HUES64 (cell line): Measurements from ENCODE around the gene FUT1.
"Not testable (repeated sequence)": the region's sequence is repeated elsewhere in the genome, so short reads cannot be mapped to it uniquely, and the experiment has no call there.

Experiments used
- H3K27ac ChIP-seq: 2 replicates; pipeline ENCODE4 v1.7.0; 2013; ENCODE audit warnings: low read depth, low read length, inconsistent platforms
- H3K27me3 ChIP-seq: 2 replicates; pipeline ENCODE4 v1.6.1; 2013; ENCODE audit warnings: mild to moderate bottlenecking, low read length; ENCODE audit not compliant: insufficient read depth
- H3K36me3 ChIP-seq: 2 replicates; pipeline ENCODE4 v1.6.1; 2013; ENCODE audit warnings: mild to moderate bottlenecking, low read length; ENCODE audit not compliant: insufficient read depth
- H3K4me1 ChIP-seq: 2 replicates; pipeline ENCODE4 v1.6.1; 2013; ENCODE audit warnings: mild to moderate bottlenecking, low read length, moderate library complexity; ENCODE audit not compliant: insufficient read depth
- H3K4me3 ChIP-seq: 2 replicates; pipeline ENCODE4 v1.5.1; 2013; ENCODE audit warnings: mild to moderate bottlenecking, low read length, moderate library complexity
- H3K9ac ChIP-seq: 2 replicates; pipeline ENCODE4 v1.6.1; 2013; ENCODE audit warnings: mild to moderate bottlenecking, low read depth, low read length
- H3K9me3 ChIP-seq: 2 replicates; pipeline ENCODE4 v1.6.1; 2013; ENCODE audit warnings: low read depth, low read length; ENCODE audit not compliant: insufficient read depth
- WGBS: fragments of 150-250, 120-280 bp; methylation state at CpG from one replicate; pipeline ENCODE4 v1.1.7; 2013; ENCODE audit warnings: missing lambda C conversion rate; 5-methylcytosine and 5-hydroxymethylcytosine counted together

The FUT1 gene

DNA sequence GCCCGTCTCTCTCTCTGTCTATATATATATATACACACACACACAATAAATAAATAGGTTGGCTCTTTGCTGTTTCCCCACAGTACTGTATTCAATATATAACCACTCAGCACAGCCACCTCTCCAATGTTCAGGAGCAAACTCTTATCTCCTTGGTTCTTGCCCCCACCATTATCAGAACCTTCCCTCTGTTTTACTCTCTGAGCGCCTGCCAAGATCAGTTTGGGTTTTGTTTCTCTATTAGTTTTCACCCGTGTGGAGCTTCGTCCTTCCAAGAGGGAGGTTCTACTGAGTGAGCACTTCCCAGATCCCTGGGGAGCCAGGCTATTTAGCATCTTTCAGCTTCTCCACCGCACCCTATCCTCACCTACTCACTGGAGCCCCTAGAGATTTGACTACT is 13.4 kb upstream of the FUT1 start:
- not testable (repeated sequence) for H3K27ac ChIP-seq, H3K4me3 ChIP-seq, H3K27me3 ChIP-seq, H3K4me1 ChIP-seq, H3K9me3 ChIP-seq, H3K36me3 ChIP-seq, H3K9ac ChIP-seq
- WGBS, result 60% methylated on average over 3 of the region's 5 CpGs

DNA sequence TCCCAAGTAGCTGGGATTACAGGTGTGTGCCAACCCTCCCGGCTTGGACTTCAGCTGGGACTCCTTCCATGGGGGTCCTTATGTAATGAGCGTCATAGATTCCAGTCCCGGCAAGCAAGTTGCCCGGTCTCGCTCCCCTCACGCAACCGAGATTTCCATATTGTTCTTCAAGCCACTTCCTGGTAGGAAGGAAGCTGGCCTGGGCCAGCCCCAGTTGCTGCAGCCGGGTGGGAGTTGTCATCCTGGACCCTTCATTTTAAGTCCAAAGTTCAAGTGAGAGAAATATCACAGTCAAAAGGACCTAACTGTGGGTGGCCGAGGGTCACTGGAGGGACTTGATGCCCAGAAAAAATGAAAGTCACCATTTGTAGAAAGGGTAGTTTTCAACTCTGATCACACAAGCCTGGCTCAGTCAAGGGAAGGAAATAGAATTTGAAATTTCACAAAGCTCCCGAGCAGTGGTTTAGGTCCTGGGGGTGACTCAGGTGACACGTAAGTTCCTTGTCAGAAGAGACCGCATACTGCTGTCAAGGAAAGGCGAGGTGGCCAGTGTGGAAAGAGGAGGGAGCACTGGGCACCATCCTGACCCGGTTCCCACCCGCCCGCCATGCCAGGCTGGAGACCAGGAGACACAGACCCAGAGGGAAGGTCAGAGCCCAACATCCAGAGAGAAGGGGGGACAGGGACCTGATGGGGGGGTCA is 8.2 kb upstream of the FUT1 start:
- no peaks in the 10 kb centered on the region for H3K36me3 ChIP-seq
- 0 out of 2 replicates have a peak, but pooled peaks cover 4% of the 10 kb centered on the region for H3K4me1 ChIP-seq
- no peak overlapping the region for H3K4me3 ChIP-seq
- H3K9me3 ChIP-seq, result no peaks in the 10 kb centered on the region
- H3K27ac ChIP-seq, result no peak overlapping the region
- no peak overlapping the region for H3K9ac ChIP-seq
- no peaks in the 10 kb centered on the region for H3K27me3 ChIP-seq
- WGBS, result 88% methylated on average over 16 of the region's 16 CpGs

GRCh38 chr19:48757741-48758144 is 5.3 kb upstream of the FUT1 start:
- H3K4me1 ChIP-seq, result peaks cover 7% of the 10 kb centered on the region; the same call in 1 of the 2 replicates
- H3K9me3 ChIP-seq, result no peaks in the 10 kb centered on the region
- H3K9ac ChIP-seq, result no peak overlapping the region
- 94% methylated on average over 14 of the region's 14 CpGs for whole genome bisulfite sequencing
- peaks cover 6% of the 10 kb centered on the region; the same call in 1 of the 2 replicates for H3K27me3 ChIP-seq
- H3K27ac ChIP-seq, result no peak overlapping the region
- H3K36me3 ChIP-seq, result no peaks in the 10 kb centered on the region
- no peak overlapping the region for H3K4me3 ChIP-seq

GRCh38 chr19:48757089-48757675 is 4.7 kb upstream of the FUT1 start:
- H3K4me3 ChIP-seq, result no peak overlapping the region
- no peak overlapping the region for H3K9ac ChIP-seq
- H3K27me3 ChIP-seq, result peaks cover 6% of the 10 kb centered on the region; the same call in 1 of the 2 replicates
- peaks cover 7% of the 10 kb centered on the region; the same call in 1 of the 2 replicates for H3K4me1 ChIP-seq
- H3K9me3 ChIP-seq, result no peaks in the 10 kb centered on the region
- 90% methylated on average over 12 of the region's 12 CpGs for WGBS
- H3K27ac ChIP-seq, result no peak overlapping the region
- H3K36me3 ChIP-seq, result no peaks in the 10 kb centered on the region

GRCh38 chr19:48756686-48757085 is 4.2 kb upstream of the FUT1 start:
- Histone ChIP-seq H3K27me3 (peaks cover 6% of the 10 kb centered on the region; the same call in 1 of the 2 replicates), H3K36me3 (no peaks in the 10 kb centered on the region), H3K4me3 (no peak overlapping the region), H3K27ac (no peak overlapping the region), H3K9me3 (no peaks in the 10 kb centered on the region), H3K4me1 (peaks cover 7% of the 10 kb centered on the region; the same call in 1 of the 2 replicates), H3K9ac (no peak overlapping the region)
- WGBS, result 88% methylated on average over 9 of the region's 9 CpGs

DNA sequence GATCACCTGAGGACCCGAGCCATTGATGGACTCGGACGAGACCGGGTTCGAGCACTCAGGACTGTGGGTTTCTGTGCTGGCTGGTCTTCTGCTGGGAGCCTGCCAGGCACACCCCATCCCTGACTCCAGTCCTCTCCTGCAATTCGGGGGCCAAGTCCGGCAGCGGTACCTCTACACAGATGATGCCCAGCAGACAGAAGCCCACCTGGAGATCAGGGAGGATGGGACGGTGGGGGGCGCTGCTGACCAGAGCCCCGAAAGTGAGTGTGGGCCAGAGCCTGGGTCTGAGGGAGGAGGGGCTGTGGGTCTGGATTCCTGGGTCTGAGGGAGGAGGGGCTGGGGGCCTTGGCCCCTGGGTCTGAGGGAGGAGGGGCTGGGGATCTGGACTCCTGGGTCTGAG is 3.8 kb upstream of the FUT1 start:
- WGBS, result 93% methylated on average over 11 of the region's 11 CpGs
- no peak overlapping the region for H3K9ac ChIP-seq
- no peak overlapping the region for H3K4me3 ChIP-seq
- H3K27me3 ChIP-seq, result peaks cover 6% of the 10 kb centered on the region; the same call in 1 of the 2 replicates
- H3K9me3 ChIP-seq, result no peaks in the 10 kb centered on the region
- no peaks in the 10 kb centered on the region for H3K36me3 ChIP-seq
- no peak overlapping the region for H3K27ac ChIP-seq
- peaks cover 7% of the 10 kb centered on the region; the same call in 1 of the 2 replicates for H3K4me1 ChIP-seq

DNA sequence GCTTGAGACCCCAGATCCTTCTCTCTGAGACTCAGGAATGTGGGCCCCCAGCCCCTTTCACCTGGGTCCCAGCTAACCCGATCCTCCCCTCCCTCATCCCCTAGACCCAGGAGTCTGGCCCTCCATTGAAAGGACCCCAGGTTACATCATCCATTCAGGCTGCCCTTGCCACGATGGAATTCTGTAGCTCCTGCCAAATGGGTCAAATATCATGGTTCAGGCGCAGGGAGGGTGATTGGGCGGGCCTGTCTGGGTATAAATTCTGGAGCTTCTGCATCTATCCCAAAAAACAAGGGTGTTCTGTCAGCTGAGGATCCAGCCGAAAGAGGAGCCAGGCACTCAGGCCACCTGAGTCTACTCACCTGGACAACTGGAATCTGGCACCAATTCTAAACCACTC is 3.3 kb upstream of the FUT1 start:
- 90% methylated on average over 5 of the region's 5 CpGs for WGBS
- Histone ChIP-seq H3K4me3 (no peak overlapping the region), H3K27ac (no peak overlapping the region), H3K9ac (no peak overlapping the region), H3K4me1 (peaks cover 7% of the 10 kb centered on the region; the same call in 1 of the 2 replicates), H3K9me3 (no peaks in the 10 kb centered on the region), H3K36me3 (peaks cover 1% of the 10 kb centered on the region; the same call in 1 of the 2 replicates), H3K27me3 (peaks cover 6% of the 10 kb centered on the region; the same call in 1 of the 2 replicates)

DNA sequence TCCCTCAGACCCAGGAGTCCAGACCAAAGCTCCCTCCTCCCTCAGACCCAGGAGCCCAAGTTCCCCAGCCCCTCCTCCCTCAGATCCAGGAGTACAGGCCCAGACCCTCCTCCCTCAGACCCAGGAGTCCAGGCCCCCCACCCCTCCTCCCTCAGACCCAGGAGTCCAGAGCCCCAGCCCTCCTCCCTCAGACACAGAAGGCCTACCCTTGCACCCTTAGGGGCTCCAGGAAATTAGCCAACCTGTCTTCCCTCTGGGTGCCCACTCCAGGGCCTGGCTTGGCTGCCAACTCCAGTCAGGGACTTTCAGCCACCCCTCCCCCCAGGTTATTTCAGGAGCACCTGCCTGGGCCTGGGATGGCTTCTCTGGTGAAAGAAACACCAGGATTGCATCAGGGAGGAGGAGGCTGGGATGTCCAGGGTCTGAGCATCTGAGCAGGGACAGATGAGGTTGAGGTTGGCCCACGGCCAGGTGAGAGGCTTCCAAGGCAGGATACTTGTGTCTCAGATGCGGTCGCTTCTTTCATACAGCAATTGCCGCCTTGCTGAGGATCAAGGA is 2.7 kb upstream of the FUT1 start, which contains the start of gene FGF21:
Gene FGF21, plus strand, starts transcription at position 441 of the 558 bp plus-strand sequence. CDS start 713 bp downstream, outside the sequence.
- Histone ChIP-seq H3K9me3 (no peaks in the 10 kb centered on the region), H3K27ac (no peak within 1 kb of the TSS), H3K4me3 (no peak within 1 kb of the TSS), H3K27me3 (peaks cover 6% of the 10 kb centered on the region; the same call in 1 of the 2 replicates), H3K36me3 (peaks cover 7% of the 10 kb centered on the region), H3K4me1 (peaks cover 7% of the 10 kb centered on the region; the same call in 1 of the 2 replicates), H3K9ac (no peak within 1 kb of the TSS)
- WGBS, result 84% methylated on average over 4 of the region's 4 CpGs

DNA sequence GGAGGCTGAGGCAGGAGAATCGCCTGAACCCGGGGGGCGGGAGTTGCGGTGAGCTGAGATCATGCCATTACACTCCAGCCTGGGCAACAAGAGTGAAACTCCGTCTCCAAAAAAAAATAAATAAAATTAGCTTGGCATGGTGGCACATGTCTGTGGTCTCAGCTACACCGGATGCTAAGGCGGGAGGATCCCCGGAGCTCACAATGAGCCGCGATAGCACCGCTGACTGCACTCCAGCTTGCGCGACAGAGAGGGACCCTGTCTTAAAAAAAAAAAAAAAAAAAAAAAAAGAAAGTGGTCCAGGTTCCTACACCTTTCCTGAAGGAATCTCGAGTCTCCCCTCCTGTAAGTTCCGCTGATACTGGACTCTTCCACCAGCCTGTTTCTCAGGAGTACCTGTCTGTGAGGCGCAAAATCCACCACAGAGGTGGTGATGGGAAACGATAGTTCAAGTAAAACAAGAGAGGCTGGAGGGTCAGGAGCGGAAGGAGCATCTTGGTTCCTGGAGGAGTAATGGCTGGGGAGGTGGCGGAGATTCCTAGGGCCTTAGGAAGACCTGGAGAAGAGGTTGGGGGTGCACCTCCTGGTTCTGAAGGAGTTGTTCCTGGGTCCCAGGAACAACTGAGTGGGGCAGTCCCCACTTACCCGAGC is 471 bp downstream of the FUT1 start:
- peaks cover 6% of the 10 kb centered on the region; the same call in 1 of the 2 replicates for H3K27me3 ChIP-seq
- H3K27ac ChIP-seq, result peak overlapping the region; percentile 72; the same call in 1 of the 2 replicates
- peaks cover 24% of the 10 kb centered on the region for H3K36me3 ChIP-seq
- H3K9ac ChIP-seq, result peak overlapping the region; percentile 34
- WGBS, result 23% methylated on average over 19 of the region's 20 CpGs
- no peaks in the 10 kb centered on the region for H3K9me3 ChIP-seq
- H3K4me3 ChIP-seq, result peak overlapping the region; percentile 69
- peaks cover 7% of the 10 kb centered on the region; the same call in 1 of the 2 replicates for H3K4me1 ChIP-seq

DNA sequence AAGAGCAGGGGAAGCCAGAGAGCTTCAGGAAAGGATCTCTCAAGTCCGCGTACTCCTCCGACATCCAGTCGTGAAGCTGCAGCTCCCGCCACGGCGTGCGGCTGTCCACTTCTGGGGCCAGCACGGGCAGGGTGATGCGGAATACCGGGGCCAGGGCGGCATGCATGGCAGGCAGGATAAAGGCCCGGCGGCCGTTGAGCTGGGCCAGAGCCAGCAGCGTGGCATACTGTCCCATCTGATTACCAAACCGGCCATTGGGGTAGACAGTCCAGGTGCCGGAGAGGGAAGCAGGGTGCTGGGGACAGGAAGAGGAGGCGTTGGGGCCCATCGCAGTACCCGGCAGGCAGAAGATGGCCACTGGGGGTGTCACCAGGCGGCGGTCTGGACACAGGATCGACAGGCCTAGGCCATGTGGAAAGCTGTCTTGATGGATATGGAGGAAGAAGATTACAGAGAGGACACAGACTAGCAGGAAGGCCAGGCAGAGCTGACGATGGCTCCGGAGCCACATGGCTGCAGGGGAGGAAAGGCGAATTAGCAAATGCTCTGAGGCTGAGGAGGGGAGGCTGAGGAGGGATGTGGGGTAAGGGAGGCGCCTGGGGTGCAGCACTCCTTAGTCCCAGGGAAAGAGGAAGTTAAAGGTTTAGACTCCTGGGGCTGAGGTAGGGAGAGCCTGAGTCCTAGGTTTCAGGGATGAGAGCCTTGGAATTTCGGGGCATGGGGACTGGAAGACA is 1.5 kb downstream of the FUT1 start:
- peaks cover 6% of the 10 kb centered on the region; the same call in 1 of the 2 replicates for H3K27me3 ChIP-seq
- no peaks in the 10 kb centered on the region for H3K9me3 ChIP-seq
- H3K4me3 ChIP-seq, result peak overlapping the region; percentile 69; the same call in 1 of the 2 replicates
- peaks cover 8% of the 10 kb centered on the region; the same call in 1 of the 2 replicates for H3K4me1 ChIP-seq
- no peak overlapping the region for H3K27ac ChIP-seq
- peaks cover 24% of the 10 kb centered on the region for H3K36me3 ChIP-seq
- 93% methylated on average over 29 of the region's 29 CpGs for WGBS
- H3K9ac ChIP-seq, result no peak overlapping the region
